ENCODE data around the gene PGAP2. TPM values are rescaled to one million over a fixed set of nuclear protein-coding genes. Genes with fewer than 3 reads are reported as not detected.

PGAP2 gene
- total RNA-seq, 1 experiment from 2014 or later: 35.2 TPM

- no peaks in the 10 kb centered on the region for H3K9me3 Mint-ChIP-seq (ENCODE audit: low read depth, unreplicated experiment)
- no peak overlapping the region for H3K27ac Mint-ChIP-seq (ENCODE audit: unreplicated experiment)
- no peak for DNase-seq
- TF ChIP-seq CTCF (IDR thresholded peaks at IDR 0.05; ENCODE audit: unreplicated experiment): no peak
- peaks cover 38% of the 10 kb centered on the region for H3K36me3 Mint-ChIP-seq (ENCODE audit: insufficient read depth, unreplicated experiment)
- CTCF ChIA-PET: interaction anchor here (1.2 kb wide), 1 partner anchor 17 kb away, joined by 3 read pairs; no protein-coding TSS in a partner anchor
- H3K4me1 Mint-ChIP-seq (ENCODE audit: low read depth, unreplicated experiment): peaks cover 47% of the 10 kb centered on the region
- no TSS peak for BruUV-seq (replicated peaks)
- intact Hi-C loops (cut with micrococcal nuclease; ENCODE audit: unreplicated experiment): no loop called here
- no peak overlapping the region for H3K4me3 Mint-ChIP-seq (ENCODE audit: low read depth, unreplicated experiment)
- H3K27me3 Mint-ChIP-seq (ENCODE audit: unreplicated experiment): no peaks in the 10 kb centered on the region
Measured at GRCh38 chr11:3837793-3838192, 29.4 kb downstream of the PGAP2 start.

GRCh38 chr11:3838504-3838903 lies 30.1 kb downstream of the PGAP2 start:
- no TSS peak for BruUV-seq (replicated peaks)
- CTCF ChIA-PET: interaction anchor here (1.2 kb wide), 1 partner anchor 18 kb away, joined by 3 read pairs; no protein-coding TSS in a partner anchor
- Mint-ChIP-seq H3K4me1 (ENCODE audit: low read depth, unreplicated experiment) (peaks cover 49% of the 10 kb centered on the region), H3K27me3 (ENCODE audit: unreplicated experiment) (no peaks in the 10 kb centered on the region), H3K4me3 (ENCODE audit: low read depth, unreplicated experiment) (no peak overlapping the region), H3K9me3 (ENCODE audit: low read depth, unreplicated experiment) (no peaks in the 10 kb centered on the region), H3K36me3 (ENCODE audit: insufficient read depth, unreplicated experiment) (peaks cover 38% of the 10 kb centered on the region), H3K27ac (ENCODE audit: unreplicated experiment) (no peak overlapping the region)
- TF ChIP-seq CTCF (IDR thresholded peaks at IDR 0.05; ENCODE audit: unreplicated experiment): no peak
- DNase-seq: no peak
- intact Hi-C loops (cut with micrococcal nuclease; ENCODE audit: unreplicated experiment): no loop called here

GRCh38 chr11:3840004-3840869 lies 31.9 kb downstream of the PGAP2 start:
- Mint-ChIP-seq H3K4me1 (ENCODE audit: low read depth, unreplicated experiment) (peaks cover 42% of the 10 kb centered on the region), H3K9me3 (ENCODE audit: low read depth, unreplicated experiment) (no peaks in the 10 kb centered on the region), H3K36me3 (ENCODE audit: insufficient read depth, unreplicated experiment) (peaks cover 36% of the 10 kb centered on the region), H3K4me3 (ENCODE audit: low read depth, unreplicated experiment) (peak overlapping the region; percentile 94), H3K27me3 (ENCODE audit: unreplicated experiment) (no peaks in the 10 kb centered on the region), H3K27ac (ENCODE audit: unreplicated experiment) (peak overlapping the region; percentile 1)
- CTCF ChIA-PET: interaction anchor here (0.5 to 2.2 kb wide), 12 partner anchors 9 to 232 kb away, joined by 3 to 20 read pairs (median 5); partner anchors contain the start of genes PGAP2 and STIM1
- no TSS peak for BruUV-seq (replicated peaks)
- TF ChIP-seq CTCF (IDR thresholded peaks at IDR 0.05; ENCODE audit: unreplicated experiment): no peak
- intact Hi-C loops (cut with micrococcal nuclease; ENCODE audit: unreplicated experiment): loop anchor here (2.0 kb wide), 1 partner anchor 43 kb away; the partner anchor contains the start of gene NUP98
- DNase-seq: no peak

GRCh38 chr11:3840870-3841425 lies 32.6 kb downstream of the PGAP2 start, which contains the start of gene RHOG:
Gene RHOG (minus strand): TSS chr11:3840959. CDS start chr11:3828138, 12,821 bp downstream.
- Mint-ChIP-seq H3K4me1 (ENCODE audit: low read depth, unreplicated experiment) (peaks cover 35% of the 10 kb centered on the region), H3K9me3 (ENCODE audit: low read depth, unreplicated experiment) (no peaks in the 10 kb centered on the region), H3K4me3 (ENCODE audit: low read depth, unreplicated experiment) (peak within 1 kb of the TSS; percentile 94), H3K36me3 (ENCODE audit: insufficient read depth, unreplicated experiment) (peaks cover 30% of the 10 kb centered on the region), H3K27ac (ENCODE audit: unreplicated experiment) (peak within 1 kb of the TSS; percentile 47), H3K27me3 (ENCODE audit: unreplicated experiment) (no peaks in the 10 kb centered on the region)
- intact Hi-C loops (cut with micrococcal nuclease; ENCODE audit: unreplicated experiment): loop anchor here (2.0 kb wide), 1 partner anchor 44 kb away; the partner anchor contains the start of gene NUP98
- CTCF ChIA-PET: interaction anchor here (0.6 to 2.2 kb wide), 14 partner anchors 9 to 288 kb away, joined by 3 to 20 read pairs (median 4); partner anchors contain the start of genes PGAP2 and STIM1
- no TSS peak for BruUV-seq (replicated peaks)
- peak; percentile 70 for DNase-seq
- TF ChIP-seq CTCF (IDR thresholded peaks at IDR 0.05; ENCODE audit: unreplicated experiment): no peak

Measured in Calu3 (cell line).